Esophagus squamous epithelium (tissue), 5 donors: Measurements from ENCODE around the gene EEF1A2. TPM values are rescaled to one million over a fixed set of nuclear protein-coding genes. Genes with fewer than 3 reads are reported as not detected.

Experiments
- DNase-seq: peaks from one replicate; lab custom pipeline; 2025; lab: John Stamatoyannopoulos, UW
- H3K27ac ChIP-seq, 4 donors: fragments of 200-600 bp; sonication (generic); one replicate each; pipeline ENCODE4 v1.5.1; 2016 to 2019; ENCODE audit warnings: mild to moderate bottlenecking in 1 of 4
- H3K27me3 ChIP-seq, 4 donors: fragments of 200-600 bp; sonication (generic); 1 replicate in 3 of 4; 2 replicates in 1 of 4; pipeline versions ENCODE4 v1.5.1 to v1.6.0; 2017 to 2021; ENCODE audit warnings: antibody characterized with exemption in 1 of 4
- H3K36me3 ChIP-seq, 3 donors: fragments of 200-600 bp; sonication (generic); one replicate each; pipeline ENCODE4 v1.5.1; 2016 to 2019
- H3K4me1 ChIP-seq, 3 donors: fragments of 200-600 bp; sonication (generic); one replicate each; pipeline ENCODE4 v1.5.1; 2017 to 2019
- H3K4me3 ChIP-seq, 4 donors: fragments of 200-600 bp; sonication (generic); 1 replicate in 3 of 4; 2 replicates in 1 of 4; pipeline ENCODE4 v1.5.1; 2016 to 2019; ENCODE audit warnings: mild to moderate bottlenecking in 2 of 4, moderate library complexity in 1 of 4
- H3K9me3 ChIP-seq, 3 donors: fragments of 200-600 bp; sonication (generic); one replicate each; pipeline ENCODE4 v1.5.1; 2016 to 2019
- CTCF ChIP-seq, 6 experiments: fragments of 450-650 bp in 4 of 6; fragments of 200-600 bp in 2 of 6; sonication (generic) in 2 of 6; IDR thresholded peaks; one replicate each; pipeline ENCODE4 v1.5.1; 2016 to 2019; ENCODE audit warnings: antibody characterized with exemption in 6 of 6, mild to moderate bottlenecking in 4 of 6, moderate library complexity in 4 of 6
- POLR2A ChIP-seq, 4 donors: fragments of 450-650 bp; IDR thresholded peaks; one replicate each; pipeline ENCODE4 v1.6.1; 2017; ENCODE audit warnings: antibody characterized with exemption in 4 of 4, mild to moderate bottlenecking in 4 of 4, moderate library complexity in 3 of 4
- WGBS, 2 donors: methylation state at CpG; one replicate each; pipeline ENCODE4 v1.1.5; 2018; 5-methylcytosine and 5-hydroxymethylcytosine counted together
- intact Hi-C: fragments of 100-400 bp; cut with DNase I; formaldehyde crosslinking; loops from one replicate; pipeline ENCODE4 v1.15.0; 2022
- total RNA-seq, 4 donors: library from RNA; depleted of rRNA; stranded (reverse); fragments of >200 nt; gene quantifications; one replicate each; pipeline ENCODE4 v1.1.0, GENCODE V29; 2016
- donor health status: DM: yes; HTN: yes; CAD: no.

Gene EEF1A2
- total RNA-seq, 4 donors from 2014 or later: 0.44 to 3.1 (median 1.9) TPM

DNA sequence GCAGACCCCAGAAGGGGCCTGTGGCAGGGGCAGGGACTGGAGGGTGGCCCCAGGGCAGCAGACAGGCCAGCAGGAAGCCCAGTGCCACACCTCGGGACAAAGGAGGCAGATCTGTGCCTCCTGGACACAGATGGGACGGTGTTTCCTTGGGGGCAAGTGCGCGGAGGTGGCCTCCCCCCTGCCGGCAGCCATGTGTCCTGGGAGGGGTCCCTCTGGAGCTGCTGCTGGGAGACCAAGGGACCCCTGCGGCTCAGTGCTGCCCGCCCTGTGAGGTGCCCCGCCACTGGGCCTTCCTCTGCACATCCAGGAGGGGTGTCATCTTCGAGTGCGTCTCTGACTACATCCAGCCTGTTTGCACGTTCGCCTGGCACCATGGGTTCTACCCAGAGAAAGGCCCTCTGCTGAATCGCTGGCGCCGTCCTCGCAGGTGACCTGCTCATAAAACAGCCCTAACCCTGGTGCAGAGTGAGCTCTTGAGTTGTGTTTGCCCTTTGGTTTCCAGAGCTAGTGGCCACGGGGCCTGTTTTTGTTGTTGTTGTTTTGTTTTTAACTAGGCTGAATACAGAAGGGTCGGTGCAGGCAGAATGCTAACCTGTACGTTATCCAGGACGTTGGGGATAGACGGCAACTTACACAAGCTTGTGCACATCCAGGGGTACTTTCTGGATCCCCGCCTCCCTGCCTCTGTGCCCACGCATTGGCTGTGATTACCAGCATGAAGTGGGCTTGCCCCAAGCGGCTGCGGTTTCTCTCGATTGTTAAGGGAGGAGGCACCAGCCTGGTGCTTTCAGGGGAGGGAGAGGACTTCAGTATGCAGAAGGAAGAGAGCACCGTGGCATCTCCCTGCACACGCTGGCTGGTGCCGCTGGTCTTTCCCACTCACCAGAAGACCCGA lies 25.1 kb downstream of the EEF1A2 start:
- Histone ChIP-seq H3K4me1 (peaks cover 9 to 16% (median 11%) of the 10 kb centered on the region in 3 donors), H3K27me3 (peaks cover 13 to 100% (median 30%) of the 10 kb centered on the region in 4 donors), H3K9me3 (no peaks in the 10 kb centered on the region), H3K4me3 (no peak overlapping the region), H3K27ac (no peak overlapping the region), H3K36me3 (no peaks in the 10 kb centered on the region)
- TF ChIP-seq POLR2A (IDR thresholded peaks at IDR 0.05) (no peak), CTCF (IDR thresholded peaks at IDR 0.05) (no peak)
- WGBS, 2 donors: 18 to 30% methylated on average over 18 to 22 of the region's 30 CpGs
- DNase-seq: no peak
- intact Hi-C loops: no loop called here

- TF ChIP-seq POLR2A (IDR thresholded peaks at IDR 0.05) (no peak), CTCF (IDR thresholded peaks at IDR 0.05) (no peak)
- Histone ChIP-seq H3K27ac (no peak overlapping the region), H3K9me3 (no peaks in the 10 kb centered on the region), H3K36me3 (no peaks in the 10 kb centered on the region), H3K4me3 (no peak overlapping the region), H3K27me3 (peaks cover 13 to 100% (median 30%) of the 10 kb centered on the region in 4 donors), H3K4me1 (peaks cover 9 to 16% (median 11%) of the 10 kb centered on the region in 3 donors)
- intact Hi-C loops: no loop called here
- 40 to 48% methylated on average over 6 to 7 of the region's 13 CpGs for WGBS, 2 donors
- no peak for DNase-seq
These were observed 26.0 kb downstream of the EEF1A2 start for GRCh38 chr20:63472862-63473390.

GRCh38 chr20:63471981-63472831 lies 26.7 kb downstream of the EEF1A2 start, which contains the start of gene KCNQ2:
Gene KCNQ2, minus strand, starts transcription at chr20:63472655. Its CDS starts 192 bp downstream, at chr20:63472463.
- peak within 1 kb of the TSS in 2 of 4 donors; percentile 27 to 47 for H3K4me3 ChIP-seq

DNA sequence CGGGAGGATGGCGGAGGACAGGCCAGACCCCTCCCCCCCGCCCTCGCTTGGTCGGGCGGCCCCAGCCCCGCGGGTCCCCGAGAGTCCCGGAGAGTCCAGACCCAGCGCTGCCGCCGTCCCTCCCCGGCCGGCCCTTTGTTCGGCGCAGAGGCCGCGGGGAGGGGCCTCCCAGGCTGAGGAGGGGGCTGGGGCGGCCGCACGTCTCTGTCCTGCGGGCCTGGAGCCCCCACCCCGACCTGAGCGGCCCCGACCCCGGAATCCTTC lies 27.2 kb downstream of the EEF1A2 start:
- H3K4me3 ChIP-seq: peak overlapping the region in 2 of 4 donors; percentile 27 to 47
- no CpG with 5 or more reads among the region's 27 CpGs for WGBS, 2 donors
- H3K27ac ChIP-seq: no peak overlapping the region
- intact Hi-C loops: no loop called here
- H3K36me3 ChIP-seq: no peaks in the 10 kb centered on the region
- DNase-seq: no peak
- H3K9me3 ChIP-seq: no peaks in the 10 kb centered on the region
- H3K27me3 ChIP-seq: peaks cover 13 to 99% (median 30%) of the 10 kb centered on the region in 4 donors
- peaks cover 9 to 16% (median 11%) of the 10 kb centered on the region in 3 donors for H3K4me1 ChIP-seq
- TF ChIP-seq POLR2A (IDR thresholded peaks at IDR 0.05): no peak
- TF ChIP-seq CTCF (IDR thresholded peaks at IDR 0.05): no peak

More at GRCh38 chr20:63471981-63472831, 26.7 kb downstream of the EEF1A2 start, which contains the start of gene KCNQ2:
- Histone ChIP-seq H3K36me3 (no peaks in the 10 kb centered on the region), H3K27ac (no peak within 1 kb of the TSS), H3K4me1 (peaks cover 9 to 16% (median 11%) of the 10 kb centered on the region in 3 donors), H3K9me3 (no peaks in the 10 kb centered on the region), H3K27me3 (peaks cover 13 to 99% (median 30%) of the 10 kb centered on the region in 4 donors)
- no peak for TF ChIP-seq CTCF (IDR thresholded peaks at IDR 0.05)
- TF ChIP-seq POLR2A (IDR thresholded peaks at IDR 0.05): no peak
- no peak for DNase-seq
- WGBS, 2 donors: no CpG with 5 or more reads among the region's 111 CpGs
- intact Hi-C loops: no loop called here
